Esophagus muscularis mucosa (tissue), 3 donors: ENCODE results near the gene ITGA8.

Source experiments
- POLR2AphosphoS5 ChIP-seq, 2 donors: sonication (generic); formaldehyde crosslinking; IDR thresholded peaks; one replicate each; pipeline ENCODE4 v1.6.1; 2017; ENCODE audit warnings: antibody characterized with exemption in 2 of 2
- TF ChIP-seq, protein P1 (sequence below), 3 experiments: fragments of 200-600 bp in 2 of 3; fragments of 450-650 bp in 1 of 3; sonication (generic) in 2 of 3; IDR thresholded peaks; one replicate each; pipeline ENCODE4 v1.5.1; 2017 to 2019; ENCODE audit warnings: antibody characterized with exemption in 3 of 3, mild to moderate bottlenecking in 2 of 3, moderate library complexity in 1 of 3

GRCh38 chr10:15609246-15609645 lies 110.5 kb downstream of the ITGA8 start:
- no peak for TF ChIP-seq POLR2AphosphoS5 (IDR thresholded peaks at IDR 0.05)
- TF ChIP-seq, protein P1, sequence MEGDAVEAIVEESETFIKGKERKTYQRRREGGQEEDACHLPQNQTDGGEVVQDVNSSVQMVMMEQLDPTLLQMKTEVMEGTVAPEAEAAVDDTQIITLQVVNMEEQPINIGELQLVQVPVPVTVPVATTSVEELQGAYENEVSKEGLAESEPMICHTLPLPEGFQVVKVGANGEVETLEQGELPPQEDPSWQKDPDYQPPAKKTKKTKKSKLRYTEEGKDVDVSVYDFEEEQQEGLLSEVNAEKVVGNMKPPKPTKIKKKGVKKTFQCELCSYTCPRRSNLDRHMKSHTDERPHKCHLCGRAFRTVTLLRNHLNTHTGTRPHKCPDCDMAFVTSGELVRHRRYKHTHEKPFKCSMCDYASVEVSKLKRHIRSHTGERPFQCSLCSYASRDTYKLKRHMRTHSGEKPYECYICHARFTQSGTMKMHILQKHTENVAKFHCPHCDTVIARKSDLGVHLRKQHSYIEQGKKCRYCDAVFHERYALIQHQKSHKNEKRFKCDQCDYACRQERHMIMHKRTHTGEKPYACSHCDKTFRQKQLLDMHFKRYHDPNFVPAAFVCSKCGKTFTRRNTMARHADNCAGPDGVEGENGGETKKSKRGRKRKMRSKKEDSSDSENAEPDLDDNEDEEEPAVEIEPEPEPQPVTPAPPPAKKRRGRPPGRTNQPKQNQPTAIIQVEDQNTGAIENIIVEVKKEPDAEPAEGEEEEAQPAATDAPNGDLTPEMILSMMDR (IDR thresholded peaks at IDR 0.05) = no peak
